Activated CD8-positive, alpha-beta memory T cell treated with anti-CD3 and anti-CD28 coated beads, Interleukin-2, amount 50 U/mL, for 4 hours (primary cell): Measurements from ENCODE around the gene TMEM269.
"Not testable (repeated sequence)": the region's sequence is repeated elsewhere in the genome, so short reads cannot be mapped to it uniquely, and the experiment has no call there.

ENCODE experiments used
- DNase-seq: peaks from one replicate; pipeline ENCODE4 v3.0.0-alpha.2; 2020

The TMEM269 gene

DNA sequence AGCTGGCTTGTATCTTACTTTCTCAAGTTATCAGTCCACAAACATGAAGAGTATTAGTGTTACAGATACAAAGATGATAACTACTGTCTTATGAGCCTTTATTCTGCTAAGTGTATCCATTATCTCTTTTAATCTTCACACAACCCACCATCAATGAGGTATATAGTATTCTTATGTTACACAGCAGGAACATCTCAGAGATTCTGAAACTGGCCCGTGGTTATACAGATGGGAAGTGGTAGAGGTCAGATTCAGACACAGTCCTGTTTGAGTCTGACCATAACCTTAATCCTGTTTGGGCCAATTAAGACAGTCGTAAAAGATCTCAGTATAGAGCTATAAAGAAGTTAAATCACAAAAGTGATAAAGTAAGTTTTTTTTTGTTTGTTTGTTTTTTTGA lies 5.1 kb upstream of the TMEM269 start:
- DNase-seq: no peak

DNA sequence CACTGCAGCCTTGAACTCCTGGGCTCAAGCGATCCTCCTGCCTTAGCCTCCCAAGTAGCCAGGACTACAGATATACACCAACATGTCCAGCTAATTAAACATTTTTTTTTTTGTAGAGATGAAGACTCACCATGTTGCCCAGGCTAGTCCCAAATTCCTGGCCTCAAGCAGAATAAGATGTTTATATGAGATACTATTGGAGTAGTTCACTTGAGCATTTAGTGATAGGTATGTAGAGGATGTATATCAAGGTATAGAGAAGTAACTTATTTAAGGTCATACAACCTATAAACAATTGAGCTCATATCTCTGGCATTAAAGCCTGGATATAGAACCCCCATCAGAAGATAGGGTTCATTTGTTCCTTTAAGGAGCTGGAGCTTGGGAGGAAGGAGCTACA lies 4.6 kb upstream of the TMEM269 start:
- no peak for DNase-seq

DNA sequence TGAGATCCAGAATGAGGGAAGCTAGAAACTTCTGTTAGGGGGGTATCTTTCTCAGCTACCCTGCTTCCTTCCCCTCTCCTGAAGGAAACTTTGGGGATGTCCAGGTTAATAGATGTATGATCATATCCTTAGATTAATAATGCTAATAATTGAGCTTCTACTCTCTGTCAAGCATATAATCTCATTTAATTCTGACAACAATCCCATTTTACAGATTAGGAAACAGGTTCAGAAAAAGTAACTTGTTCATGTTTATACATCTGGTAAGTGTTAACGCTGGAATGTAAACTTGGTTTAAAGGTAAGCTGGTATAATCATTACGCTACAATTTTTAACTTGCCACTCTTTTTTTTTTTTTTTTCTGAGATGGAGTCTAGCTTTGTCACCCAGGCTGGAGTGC lies 1.7 kb upstream of the TMEM269 start:
- no peak for DNase-seq

DNA sequence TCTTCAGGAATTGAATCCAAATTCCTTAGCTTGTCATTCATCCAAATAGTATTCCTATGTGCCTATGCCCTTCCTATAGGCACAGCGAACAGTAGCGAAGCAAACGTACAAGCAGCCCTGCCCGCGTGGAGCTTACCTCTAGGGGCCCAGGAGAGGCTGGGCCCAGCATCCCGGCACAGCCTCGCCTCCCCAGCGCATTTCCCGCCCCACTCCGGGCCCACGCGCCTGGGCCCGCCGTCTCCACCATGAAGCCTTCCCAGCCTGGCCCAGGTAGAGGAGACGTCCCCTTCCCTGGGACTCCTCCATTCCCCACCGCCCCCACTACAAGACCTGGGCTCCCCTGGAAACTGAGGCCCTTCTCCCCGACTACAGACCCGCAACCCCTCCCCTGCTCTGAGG lies 245 bp upstream of the TMEM269 start:
- DNase-seq: no peak

DNA sequence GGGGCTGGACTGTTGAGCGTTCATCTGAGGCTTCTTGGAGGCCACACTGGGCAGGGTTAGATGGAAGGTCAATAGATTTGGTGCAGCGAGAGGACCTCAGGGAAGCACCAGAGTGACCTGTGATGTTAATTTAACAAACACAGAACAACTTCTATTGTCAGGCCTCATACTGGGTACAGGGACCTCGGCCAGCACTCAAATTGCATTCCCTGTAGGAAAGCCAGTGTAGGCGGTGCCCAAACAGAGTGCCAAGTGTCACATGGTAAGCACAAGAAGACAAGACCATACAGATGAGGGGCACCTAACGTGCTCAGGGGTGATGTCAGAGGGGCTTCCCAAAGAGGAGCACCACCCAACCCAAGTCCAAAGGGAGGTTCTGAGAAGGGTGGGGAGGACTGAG lies 1.3 kb downstream of the TMEM269 start:
- no peak for DNase-seq

DNA sequence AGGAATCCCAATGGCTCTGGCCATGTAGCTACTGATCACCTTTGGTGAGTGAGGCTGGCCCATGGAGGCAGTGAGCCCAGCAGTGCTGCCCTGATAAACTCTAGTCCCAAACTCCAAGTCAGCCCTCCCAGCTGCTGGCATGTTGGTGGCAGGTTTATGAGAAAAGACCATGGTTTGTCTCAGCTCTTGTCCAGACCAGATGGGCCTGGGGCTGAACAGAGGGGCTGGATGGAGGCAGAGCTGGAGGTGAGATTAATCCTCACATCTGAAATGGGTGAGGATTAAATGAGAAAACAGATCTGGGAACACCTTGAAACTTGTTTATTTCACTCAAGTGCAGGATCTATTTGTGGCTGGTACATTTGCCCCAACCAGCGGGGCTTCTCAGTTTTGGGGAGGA lies 3.2 kb downstream of the TMEM269 start:
- DNase-seq: no peak

DNA sequence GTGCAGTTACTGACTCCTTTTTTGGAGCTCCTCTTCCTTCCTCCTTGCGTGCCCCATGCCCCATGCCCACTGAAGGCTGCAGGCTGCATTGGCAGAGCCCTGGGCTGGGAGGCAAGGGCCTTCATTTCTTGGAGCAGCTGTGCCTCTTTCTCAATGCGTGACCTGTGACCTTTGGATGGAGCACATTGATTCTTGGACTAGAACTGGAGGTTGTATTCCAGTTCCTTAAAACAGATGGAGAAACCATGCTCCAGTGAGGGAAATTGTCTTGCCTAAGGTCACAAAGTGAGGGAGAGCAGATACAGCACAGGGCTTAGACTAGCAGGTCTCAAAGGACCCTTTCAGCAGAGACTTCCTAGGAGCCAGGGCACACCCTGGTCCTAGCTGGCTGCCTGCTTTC lies 9.0 kb downstream of the TMEM269 start:
- DNase-seq: no peak

DNA sequence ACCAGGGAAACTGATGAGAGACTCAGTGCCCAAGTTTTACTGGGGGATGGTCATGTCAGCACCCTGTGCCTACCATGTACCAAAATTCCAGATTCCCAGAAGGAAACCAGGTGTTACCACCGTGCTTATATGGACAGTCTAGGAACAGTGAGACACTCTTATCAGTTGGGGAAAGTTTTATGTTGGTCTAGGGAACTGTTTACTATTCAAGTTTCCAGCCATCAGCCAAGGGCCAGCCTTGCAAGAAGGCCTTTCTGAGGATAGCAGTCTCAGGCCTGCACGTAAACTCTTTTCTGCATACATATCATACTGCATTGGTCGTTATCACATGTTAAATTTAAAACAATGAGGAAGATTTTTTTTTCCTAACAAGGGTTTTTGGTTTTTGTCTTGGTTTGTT lies 12.6 kb downstream of the TMEM269 start:
- DNase-seq: no peak

DNA sequence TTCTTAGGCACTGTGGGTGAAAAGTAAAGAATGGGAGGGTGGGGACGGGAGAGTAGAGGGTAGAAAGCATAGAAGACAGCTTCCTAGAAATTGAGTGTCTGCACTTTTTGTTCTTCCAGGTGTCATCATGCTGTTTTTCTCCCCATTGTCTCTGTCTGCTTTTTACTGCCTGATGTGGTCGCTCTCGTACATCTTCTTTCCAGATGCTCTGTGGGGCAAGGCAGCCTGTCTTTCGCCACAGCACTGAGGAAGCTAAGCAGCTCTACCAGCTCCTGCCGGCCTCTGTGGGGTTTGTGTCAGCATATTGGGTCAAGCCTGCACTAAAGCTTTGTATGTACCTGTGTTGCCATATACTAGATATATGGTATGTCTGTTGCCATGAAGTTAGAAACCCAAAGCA lies 13.2 kb downstream of the TMEM269 start:
- no peak for DNase-seq

DNA sequence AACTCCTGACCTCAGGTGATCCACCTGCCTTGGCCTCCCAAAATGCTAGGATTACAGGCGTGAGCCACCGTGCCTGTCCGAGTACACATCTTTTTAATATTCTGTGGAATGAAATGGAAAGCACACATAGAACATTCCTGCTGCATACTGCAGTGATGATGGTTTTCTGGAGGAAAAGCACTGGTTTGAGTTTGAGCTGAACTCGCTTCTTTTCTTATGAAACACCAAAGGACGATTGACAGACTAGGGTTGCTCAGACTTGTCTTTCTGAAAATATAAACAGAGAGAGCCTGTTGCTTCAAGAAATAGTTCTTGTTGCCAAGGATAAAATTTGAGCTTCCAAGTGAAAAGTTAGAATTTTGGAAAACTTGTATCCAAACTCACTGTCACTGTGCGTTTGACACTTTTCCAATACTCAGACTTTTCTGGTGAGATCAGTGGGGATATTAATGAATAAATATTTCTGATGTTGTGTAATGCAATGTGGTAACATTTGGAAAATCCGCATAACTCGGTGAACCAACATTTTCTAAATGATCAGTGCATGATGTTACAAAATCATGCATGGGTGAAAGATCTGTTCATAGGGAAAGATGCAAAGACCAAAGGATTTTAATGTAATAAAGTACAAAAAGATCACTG lies 17.2 kb downstream of the TMEM269 start:
- DNase-seq: no peak

DNA sequence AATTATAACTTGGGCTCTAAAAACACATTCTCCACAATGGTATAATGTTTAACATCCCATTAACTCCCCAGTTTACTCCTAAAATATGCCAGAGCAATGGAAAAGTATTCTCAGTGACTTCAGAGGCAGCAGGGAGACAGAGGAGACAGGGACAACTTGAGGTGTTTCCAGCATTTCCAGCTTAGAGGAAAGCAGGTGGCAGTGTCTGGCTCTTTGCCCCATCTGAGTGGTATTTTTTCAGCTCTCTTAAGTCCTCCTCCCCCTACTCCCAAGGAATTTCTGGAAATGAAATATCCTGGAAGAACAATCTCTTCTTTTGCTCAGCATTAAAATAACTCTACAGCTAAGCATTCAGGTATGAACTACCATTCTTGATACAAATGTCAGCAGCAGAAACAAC lies 21.4 kb downstream of the TMEM269 start:
- DNase-seq: no peak

DNA sequence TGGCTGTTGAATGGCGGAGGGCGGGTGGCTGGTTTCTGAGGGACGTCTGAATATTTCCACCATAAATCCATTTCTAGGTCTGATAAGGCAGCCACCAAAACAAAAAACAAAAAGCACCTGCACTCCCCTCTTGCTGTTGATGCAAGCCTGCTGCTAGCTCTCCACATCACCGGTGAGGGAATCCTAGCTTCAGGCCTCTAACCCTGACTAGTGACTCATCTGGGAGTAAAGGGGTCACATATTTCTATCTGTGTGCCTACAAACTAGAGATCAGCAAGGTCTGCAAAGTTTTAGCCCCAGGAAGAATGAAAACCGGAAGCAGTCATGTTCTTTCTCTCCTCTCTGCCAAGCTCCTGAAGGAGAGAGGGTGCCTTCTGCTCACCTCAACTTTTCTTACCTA lies 21.8 kb downstream of the TMEM269 start:
- no peak for DNase-seq

DNA sequence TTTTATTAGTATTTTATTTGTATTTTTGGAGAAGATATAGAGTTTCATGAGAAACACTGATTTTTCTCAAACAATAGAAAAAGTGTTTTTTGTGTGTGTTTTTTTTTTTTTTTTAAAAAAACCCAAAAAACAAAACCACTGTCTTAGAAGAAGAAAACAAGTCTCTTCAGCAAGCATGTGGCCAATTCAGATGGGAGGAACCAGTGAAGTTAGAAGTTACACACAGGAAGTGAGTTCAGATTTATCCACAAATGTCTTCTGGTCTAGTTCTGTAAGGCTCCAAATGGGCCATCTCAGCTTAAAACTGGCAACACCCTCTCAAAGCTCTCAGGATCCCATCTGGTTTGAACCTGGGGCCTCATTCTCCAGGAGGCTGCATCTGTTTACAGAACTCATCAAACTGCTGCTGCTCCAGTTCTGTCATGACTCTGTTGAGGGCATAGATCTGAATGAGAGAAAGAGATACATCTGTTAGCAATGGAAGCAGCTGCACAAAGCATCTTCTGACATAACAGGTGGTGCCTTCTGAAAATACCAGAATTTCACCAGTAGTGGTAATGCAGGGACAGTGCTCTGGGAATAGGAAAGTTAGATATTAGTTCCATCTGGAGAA lies 22.4 kb downstream of the TMEM269 start:
- no peak for DNase-seq

DNA sequence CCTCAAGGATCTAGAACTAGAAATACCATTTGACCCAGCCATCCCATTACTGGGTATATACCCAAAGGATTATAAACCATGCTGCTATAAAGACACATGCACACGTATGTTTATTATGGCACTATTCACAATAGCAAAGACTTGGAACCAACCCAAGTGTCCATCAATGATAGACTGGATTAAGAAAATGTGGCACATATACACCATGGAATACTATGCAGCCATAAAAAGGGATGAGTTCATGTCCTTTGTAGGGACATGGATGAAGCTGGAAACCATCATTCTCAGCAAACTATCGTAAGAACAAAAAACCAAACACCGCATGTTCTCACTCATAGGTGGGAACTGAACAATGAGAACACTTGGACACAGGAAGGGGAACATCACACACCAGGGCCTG lies 30.0 kb downstream of the TMEM269 start:
- not testable (repeated sequence) for DNase-seq

DNA sequence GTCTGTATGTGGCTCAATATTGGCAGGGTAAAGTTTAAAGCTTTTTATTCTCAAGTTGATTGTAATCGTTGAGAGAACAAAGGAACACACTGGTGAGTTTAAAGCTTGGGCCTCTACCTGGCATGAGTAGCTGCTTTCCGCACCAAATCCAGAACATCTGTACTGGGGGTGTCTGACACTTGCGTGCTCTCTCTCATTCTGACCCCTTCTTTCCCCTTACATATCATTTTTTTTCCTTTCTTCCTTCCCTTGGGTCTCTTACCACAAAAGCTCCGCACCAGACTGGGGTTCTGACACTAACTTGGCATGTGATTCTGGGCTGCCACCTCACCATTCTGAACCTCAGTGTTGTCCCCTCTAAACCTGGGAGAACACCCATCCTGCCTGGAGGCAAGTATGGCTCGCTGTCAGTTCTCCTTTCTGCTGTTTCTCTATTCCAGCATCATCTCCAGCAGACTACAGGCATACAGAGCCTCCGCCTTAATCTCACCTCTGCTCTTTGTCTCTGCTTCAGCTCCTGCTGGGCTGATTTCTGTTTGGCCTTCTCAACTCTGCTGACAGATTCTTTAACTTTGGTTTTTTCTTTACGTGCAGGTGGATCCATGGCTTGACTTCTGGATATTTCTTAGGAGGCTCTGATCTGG lies 31.3 kb downstream of the TMEM269 start:
- DNase-seq: no peak

DNA sequence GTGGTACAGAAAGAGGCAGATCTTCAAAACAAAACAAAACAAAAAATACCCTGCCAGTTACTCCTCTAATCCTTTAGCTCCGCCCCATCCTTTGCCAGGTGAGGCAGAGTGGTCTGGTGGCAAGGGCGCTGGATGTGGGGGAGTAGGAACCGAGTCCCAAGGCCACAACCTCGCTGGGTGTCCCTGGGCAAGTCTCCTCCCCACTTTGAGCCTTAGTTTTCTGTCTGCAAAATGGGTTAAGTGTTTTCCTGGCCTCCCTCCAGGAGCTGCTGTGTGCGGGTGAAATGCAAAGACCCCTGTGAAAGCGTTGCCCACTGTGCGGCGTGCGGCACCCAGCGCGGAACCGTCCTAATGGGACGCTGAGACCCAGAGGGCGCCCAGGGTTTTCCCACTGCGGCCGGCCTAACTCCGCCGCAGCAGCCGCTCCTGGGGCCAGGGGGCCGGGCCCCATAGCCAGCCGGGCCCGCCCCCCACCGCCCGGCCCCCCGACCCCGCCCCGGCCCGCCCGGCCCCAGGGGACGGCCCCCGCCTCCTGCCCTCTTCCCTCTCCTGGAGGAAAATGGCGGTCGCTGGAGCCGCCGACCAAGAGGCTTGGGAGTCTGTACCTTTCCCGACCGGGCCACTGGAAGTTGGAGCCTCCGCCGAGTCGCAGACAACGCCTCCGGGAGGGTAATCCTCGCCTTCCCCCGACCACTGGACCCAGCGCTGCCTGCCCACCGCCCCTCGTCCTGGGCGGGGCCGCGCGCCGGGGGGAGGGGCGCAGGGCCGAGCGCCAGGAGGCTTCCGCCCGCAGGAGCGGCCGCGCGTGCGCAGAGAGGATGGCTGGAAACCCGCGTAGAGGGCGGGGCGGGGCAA lies 32.0 kb downstream of the TMEM269 start, which contains the start of the genes ERMAP and SVBP:
TSS of gene ERMAP (plus strand) at position 538 of the 855 bp plus-strand sequence. CDS start 13,327 bp downstream, outside the sequence.
TSS of gene SVBP (minus strand) at position 813 of the 855 bp plus-strand sequence. CDS start 853 bp downstream, outside the sequence.
- peak; percentile 95 for DNase-seq

DNA sequence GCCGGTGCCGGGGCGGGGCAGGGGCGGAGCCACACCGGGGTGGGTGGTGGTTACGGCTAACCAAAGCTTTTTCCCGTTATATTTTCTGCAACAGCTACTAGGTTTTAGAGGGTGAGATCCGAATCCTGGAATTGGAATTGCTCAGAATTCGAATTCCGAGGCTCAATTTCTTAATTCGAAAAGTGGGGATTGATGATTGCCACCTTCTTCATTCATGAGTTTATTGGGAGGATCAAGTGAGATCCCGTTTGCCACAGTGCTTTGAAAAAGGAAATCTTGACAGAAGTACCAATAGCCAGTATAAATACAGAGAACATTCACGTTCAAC lies 32.6 kb downstream of the TMEM269 start:
- no peak for DNase-seq

DNA sequence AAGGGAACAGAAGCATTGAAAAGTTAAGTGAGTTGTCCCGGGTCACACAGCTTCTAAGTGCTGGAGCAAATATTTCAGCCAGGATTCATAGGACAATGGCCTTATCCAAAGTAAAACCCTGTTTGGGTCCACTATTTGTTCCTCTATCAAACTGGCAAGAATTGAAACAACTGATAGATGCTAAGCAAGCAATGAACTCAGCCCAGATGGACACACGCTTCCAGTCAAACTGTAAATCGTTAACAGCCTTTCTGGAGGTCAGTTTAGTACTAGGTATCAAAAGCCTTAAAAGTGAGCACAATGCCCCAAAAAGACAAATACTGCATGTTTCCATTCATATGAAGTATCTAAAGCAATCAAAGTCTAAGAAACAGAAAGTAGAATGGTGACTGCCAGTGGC lies 33.2 kb downstream of the TMEM269 start:
- DNase-seq: no peak

DNA sequence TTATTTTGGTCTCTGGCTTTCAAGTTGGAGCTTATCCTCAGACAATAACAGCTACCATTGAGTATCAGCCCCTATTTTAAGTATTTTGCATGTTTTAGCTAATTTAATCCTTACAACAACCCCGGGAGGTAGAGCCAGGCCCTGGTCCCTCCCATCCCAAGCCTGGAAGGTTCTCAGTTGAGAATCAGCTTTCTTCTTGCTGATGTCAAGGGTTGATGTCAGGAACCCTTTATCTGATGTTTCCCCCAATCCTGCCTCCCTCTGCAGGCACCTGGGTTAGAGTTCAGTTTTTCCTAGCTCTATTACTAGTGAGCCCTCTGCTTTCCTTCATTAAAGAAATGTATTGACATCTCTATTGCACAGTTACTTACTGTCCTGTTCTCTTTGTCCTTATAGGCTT lies 36.0 kb downstream of the TMEM269 start:
- no peak for DNase-seq

DNA sequence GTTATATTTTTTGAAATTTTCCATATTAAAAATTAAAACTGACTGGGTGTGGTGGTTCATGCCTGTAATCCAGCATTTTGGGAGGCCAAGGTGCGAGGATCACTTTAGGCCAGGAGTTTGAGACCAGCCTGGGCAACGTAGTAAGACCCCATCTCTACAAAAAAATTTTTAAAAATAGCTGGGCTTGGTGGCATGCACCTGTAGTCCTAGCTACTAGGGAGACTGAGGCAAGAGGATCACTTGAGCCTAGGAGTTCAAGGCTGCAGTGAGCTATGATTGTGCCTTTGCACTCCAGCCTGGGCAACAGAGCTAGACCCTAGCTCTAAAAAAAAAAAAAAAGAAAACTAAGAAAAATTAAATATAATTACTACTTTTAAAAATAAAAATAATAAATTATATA lies 36.9 kb downstream of the TMEM269 start:
- DNase-seq: no peak

DNA sequence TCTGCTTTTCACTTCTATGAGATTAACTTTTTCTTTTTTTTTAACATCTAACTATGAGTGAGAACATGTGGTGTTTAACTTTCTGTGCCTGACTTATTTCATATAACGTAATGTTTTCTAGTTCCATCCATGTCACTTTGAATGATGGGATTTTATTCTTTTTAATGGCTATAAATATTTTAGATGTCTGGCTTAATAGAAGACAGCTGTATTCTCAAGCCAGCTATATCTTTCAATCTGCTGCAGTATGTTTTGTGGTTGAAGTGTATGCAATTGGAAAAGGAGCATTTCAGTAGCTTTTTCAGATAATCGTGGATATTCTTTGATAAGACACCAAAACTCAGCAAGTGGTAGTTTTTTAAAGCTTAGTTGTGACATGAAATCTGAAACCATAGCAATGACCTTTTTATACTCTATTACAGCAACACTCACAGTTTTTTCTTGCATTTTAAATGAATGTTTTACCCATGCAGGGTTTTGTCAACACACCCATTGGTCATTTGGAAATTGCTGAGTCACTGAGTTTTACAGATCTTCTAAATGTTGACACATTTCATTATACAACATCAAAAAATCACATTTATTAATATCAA lies 38.1 kb downstream of the TMEM269 start:
- no peak for DNase-seq

DNA sequence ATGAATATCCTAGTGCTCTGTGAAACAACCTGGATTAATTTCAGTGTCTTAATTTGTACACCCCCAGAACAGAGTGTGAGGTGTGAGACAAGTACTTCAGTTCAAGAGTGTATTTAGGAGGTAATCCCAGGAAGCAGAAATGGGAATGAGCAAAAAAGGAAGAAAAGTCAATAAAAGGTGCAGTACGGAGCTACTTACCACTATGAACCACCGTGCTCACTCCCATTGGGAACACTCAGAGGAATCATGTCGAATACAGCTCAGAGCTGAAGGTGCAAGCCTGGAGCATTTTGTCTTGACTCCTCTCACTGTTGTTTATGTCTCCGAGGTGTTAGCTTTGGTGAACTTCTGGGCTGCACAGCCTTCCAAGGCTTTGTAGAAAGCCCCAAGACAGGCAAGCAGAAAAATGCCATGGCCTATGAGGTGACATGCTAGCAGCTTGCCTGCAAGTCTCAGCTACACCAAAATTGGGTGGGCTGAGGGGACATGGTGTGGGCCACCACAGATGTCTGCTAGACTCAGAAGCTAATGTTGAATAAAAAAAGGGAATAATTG lies 39.8 kb downstream of the TMEM269 start:
- DNase-seq: no peak
